Measurements from ENCODE around the gene ERI3. TPM values are rescaled to one million over a fixed set of nuclear protein-coding genes. Genes with fewer than 3 reads are reported as not detected.

Gene ERI3
- total RNA-seq, 4 donors from 2014 or later, result 31.9 to 58.8 (median 48.1) TPM

DNA sequence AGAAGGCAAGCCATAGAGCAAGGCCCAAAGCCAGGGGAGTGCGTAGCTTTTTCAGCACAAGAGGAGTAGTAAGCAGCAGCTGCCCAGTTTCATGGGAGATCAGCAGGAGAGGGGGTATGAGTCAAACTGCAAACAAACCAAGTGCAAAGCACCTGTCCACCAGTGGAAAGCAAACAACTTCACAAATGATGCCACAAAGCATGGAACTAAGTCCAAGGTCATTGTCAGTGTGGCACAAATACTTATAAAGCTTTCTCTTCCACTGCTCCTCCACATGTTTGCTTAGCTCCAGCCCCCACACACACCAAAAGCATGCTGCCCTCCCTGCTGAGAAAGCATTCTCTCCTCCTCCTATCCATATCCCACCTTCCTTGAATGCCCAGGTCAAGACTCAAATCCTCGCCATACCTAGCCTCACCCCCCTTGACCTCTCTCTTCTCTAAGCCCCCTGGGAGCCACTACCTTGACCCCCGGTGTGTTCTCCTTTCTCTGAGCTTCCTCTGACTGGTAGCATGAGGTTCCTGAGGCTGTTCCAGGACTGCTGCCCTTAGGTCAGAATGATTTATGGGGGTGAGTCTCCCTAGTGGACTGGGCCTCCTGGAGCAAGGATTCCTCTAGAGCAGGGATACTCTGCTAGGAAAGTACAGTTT lies 71.4 kb downstream of the ERI3 start:
- Histone ChIP-seq H3K36me3 (peaks cover 0 to 77% of the 10 kb centered on the region in 2 donors), H3K27ac (no peak overlapping the region), H3K27me3 (no peaks in the 10 kb centered on the region), H3K4me3 (no peak overlapping the region), H3K9me3 (no peaks in the 10 kb centered on the region), H3K4me1 (no peaks in the 10 kb centered on the region)
- ATAC-seq, result no peak
- WGBS, 2 donors (ENCODE audit: low coverage in 1 of 2), result 86% methylated on average over 2 of the region's 3 CpGs; no CpG with 5 or more reads in 1 of the 2 donors
- TF ChIP-seq, protein P1, sequence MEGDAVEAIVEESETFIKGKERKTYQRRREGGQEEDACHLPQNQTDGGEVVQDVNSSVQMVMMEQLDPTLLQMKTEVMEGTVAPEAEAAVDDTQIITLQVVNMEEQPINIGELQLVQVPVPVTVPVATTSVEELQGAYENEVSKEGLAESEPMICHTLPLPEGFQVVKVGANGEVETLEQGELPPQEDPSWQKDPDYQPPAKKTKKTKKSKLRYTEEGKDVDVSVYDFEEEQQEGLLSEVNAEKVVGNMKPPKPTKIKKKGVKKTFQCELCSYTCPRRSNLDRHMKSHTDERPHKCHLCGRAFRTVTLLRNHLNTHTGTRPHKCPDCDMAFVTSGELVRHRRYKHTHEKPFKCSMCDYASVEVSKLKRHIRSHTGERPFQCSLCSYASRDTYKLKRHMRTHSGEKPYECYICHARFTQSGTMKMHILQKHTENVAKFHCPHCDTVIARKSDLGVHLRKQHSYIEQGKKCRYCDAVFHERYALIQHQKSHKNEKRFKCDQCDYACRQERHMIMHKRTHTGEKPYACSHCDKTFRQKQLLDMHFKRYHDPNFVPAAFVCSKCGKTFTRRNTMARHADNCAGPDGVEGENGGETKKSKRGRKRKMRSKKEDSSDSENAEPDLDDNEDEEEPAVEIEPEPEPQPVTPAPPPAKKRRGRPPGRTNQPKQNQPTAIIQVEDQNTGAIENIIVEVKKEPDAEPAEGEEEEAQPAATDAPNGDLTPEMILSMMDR (IDR thresholded peaks at IDR 0.05), result no peak
- TF ChIP-seq POLR2A (IDR thresholded peaks at IDR 0.05) (no peak), POLR2AphosphoS5 (IDR thresholded peaks at IDR 0.05) (no peak), EP300 (IDR thresholded peaks at IDR 0.05) (no peak)

DNA sequence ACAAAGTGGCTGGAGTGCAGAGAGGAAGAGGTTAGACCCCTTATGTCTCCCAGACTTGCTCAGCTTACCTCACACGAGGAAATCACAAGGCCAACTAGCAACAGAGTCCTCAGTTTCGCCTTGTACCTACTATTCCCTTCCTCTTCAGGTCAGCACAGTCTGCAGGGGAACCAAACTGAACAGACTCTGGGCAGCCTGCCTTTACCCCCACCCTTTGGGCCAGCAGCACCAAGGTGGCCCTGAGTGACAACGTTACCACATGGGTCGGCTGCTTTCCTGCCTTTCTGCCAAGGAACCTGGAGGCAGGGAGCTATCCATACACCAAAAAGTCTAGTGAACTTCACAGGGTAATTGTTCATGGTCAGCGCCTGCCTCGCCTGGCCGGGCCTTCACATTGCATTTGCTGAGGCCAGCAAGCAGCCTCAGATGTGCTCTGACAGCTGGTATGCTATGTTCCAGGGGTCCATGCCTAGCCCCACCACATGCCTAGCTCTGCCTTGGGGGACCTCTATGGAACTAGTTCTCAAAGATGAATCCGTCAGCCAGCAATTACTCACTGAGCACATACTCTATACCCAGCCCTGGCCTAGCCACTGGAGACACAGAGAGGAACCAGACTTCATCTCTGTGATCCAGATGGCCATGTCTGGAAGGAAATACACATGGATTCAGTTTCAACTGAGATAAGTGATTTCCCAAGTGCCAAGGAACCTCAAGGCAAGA lies 72.2 kb downstream of the ERI3 start:
- 76 to 96% methylated on average over 2 to 3 of the region's 8 CpGs for WGBS, 2 donors (ENCODE audit: low coverage in 1 of 2)
- H3K36me3 ChIP-seq, result peaks cover 0 to 71% of the 10 kb centered on the region in 2 donors
- no peak overlapping the region for H3K4me3 ChIP-seq
- H3K9me3 ChIP-seq, result no peaks in the 10 kb centered on the region
- no peaks in the 10 kb centered on the region for H3K27me3 ChIP-seq
- H3K4me1 ChIP-seq, result no peaks in the 10 kb centered on the region
- H3K27ac ChIP-seq, result no peak overlapping the region
- ATAC-seq, result no peak
- TF ChIP-seq EP300 (IDR thresholded peaks at IDR 0.05) (no peak), POLR2AphosphoS5 (IDR thresholded peaks at IDR 0.05) (no peak), POLR2A (IDR thresholded peaks at IDR 0.05) (no peak)
- TF ChIP-seq, protein P1 (IDR thresholded peaks at IDR 0.05), result no peak

DNA sequence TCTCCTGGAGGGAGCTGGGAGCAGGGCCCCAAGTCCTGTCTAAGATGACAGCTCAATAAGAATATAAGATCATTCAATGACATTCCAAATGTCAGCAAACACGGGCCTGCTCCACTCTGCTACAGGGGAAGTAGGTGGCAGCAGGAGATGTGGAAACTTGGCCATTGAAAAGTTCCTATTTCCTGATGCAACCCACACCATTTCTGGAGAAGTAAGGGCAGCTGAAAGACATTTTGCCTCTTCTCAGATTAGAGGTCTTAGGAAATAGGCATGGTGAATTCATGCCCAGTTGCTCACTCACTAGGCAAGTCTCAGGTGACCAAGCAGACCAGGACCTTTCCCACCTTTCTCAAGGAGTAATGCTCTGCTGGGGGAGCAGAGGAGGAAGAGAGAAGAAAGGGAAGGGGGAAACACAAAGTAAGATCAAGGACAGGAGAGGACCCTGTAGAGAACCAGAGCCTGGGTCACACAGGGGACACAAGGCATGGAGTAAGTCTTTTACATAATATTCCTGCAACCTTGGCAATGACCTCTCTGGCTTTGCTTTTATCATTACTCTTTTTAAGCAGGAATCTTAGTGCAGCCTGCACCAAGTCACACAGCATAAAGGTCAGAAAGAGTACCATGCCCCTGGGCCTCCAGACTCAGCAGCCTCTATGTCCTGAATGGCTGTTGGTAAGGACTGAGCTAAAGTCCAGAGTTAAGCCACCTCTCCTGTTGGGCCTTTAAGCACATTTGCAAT lies 72.9 kb downstream of the ERI3 start:
- no peak overlapping the region for H3K27ac ChIP-seq

DNA sequence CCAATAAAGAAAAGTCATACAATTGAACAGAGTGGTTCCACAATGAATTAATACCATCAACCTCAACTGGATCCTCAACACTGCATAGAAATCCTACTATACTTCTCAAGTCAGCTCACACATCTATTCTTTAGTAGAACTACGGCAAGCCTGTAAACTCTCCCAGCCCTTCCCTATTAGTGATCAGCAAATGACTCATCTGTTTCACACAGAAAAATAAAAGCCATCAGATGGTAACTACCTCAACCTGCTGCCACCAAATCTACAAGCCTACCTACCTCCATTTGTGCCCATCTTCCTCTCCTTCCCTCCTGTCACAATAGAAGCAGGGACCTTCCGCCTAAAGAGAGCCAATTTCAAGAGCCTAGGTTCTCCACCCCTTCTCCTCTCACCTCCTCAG lies 78.2 kb downstream of the ERI3 start:
- WGBS, 2 donors (ENCODE audit: low coverage in 1 of 2), result 57 to 77% methylated on average over 1 of the region's 2 CpGs

More for the DNA sequence above, 72.9 kb downstream of the ERI3 start:
- WGBS, 2 donors (ENCODE audit: low coverage in 1 of 2), result 50% methylated on average over 1 of the region's 1 CpG; no CpG with 5 or more reads in 1 of the 2 donors
- Histone ChIP-seq H3K36me3 (peaks cover 0 to 64% of the 10 kb centered on the region in 2 donors), H3K4me3 (no peak overlapping the region), H3K9me3 (no peaks in the 10 kb centered on the region), H3K27me3 (no peaks in the 10 kb centered on the region), H3K4me1 (no peaks in the 10 kb centered on the region)
- no peak for ATAC-seq
- TF ChIP-seq, protein P1 (IDR thresholded peaks at IDR 0.05), result no peak
- TF ChIP-seq POLR2AphosphoS5 (IDR thresholded peaks at IDR 0.05) (no peak), EP300 (IDR thresholded peaks at IDR 0.05) (no peak), POLR2A (IDR thresholded peaks at IDR 0.05) (no peak)

More for the DNA sequence above, 78.2 kb downstream of the ERI3 start:
- Histone ChIP-seq H3K9me3 (no peaks in the 10 kb centered on the region), H3K4me3 (no peak overlapping the region), H3K27me3 (no peaks in the 10 kb centered on the region), H3K27ac (no peak overlapping the region), H3K36me3 (peaks cover 0 to 24% of the 10 kb centered on the region in 2 donors), H3K4me1 (peaks cover 0 to 20% (median 0%) of the 10 kb centered on the region in 3 donors)
- no peak for ATAC-seq
- no peak for TF ChIP-seq EP300 (IDR thresholded peaks at IDR 0.05)
- no peak for TF ChIP-seq POLR2A (IDR thresholded peaks at IDR 0.05)
- TF ChIP-seq POLR2AphosphoS5 (IDR thresholded peaks at IDR 0.05), result no peak
- TF ChIP-seq, protein P1 (IDR thresholded peaks at IDR 0.05), result no peak

All from gastroesophageal sphincter (tissue), 4 donors.